ENCODE data around the gene RAI14. TPM values are rescaled to one million over a fixed set of nuclear protein-coding genes. Genes with fewer than 3 reads are reported as not detected.

Gene RAI14
- total and polyA plus RNA-seq, 2 donors from 2014 or later, result 13.2 to 60.3 TPM

- intact Hi-C loops (cut with DNase I), result no loop called here
- Histone ChIP-seq H3K4me3 (ENCODE audit: low read length in 3 of 3) (no peak overlapping the region), H3K9me3 (ENCODE audit: control insufficient read depth in 2 of 3, insufficient read depth in 1 of 3, low read length in 3 of 3) (no peaks in the 10 kb centered on the region), H3K27ac (ENCODE audit: low read depth in 2 of 2, low read length in 2 of 2) (no peak overlapping the region), H3K27me3 (ENCODE audit: control insufficient read depth, insufficient read depth, low read length) (no peaks in the 10 kb centered on the region), H3K9ac (ENCODE audit: low read length in 3 of 3) (no peak overlapping the region), H3K4me1 (ENCODE audit: control insufficient read depth in 2 of 3, insufficient read depth in 2 of 3, low read depth in 1 of 3, low read length in 3 of 3) (no peaks in the 10 kb centered on the region), H3K36me3 (ENCODE audit: control insufficient read depth in 2 of 3, insufficient read depth in 3 of 3, low read length in 3 of 3) (no peaks in the 10 kb centered on the region)
- FAIRE-seq, result no peak
- TF ChIP-seq CTCF (IDR thresholded peaks at IDR 0.05; ENCODE audit: borderline replicate concordance, extremely low read depth, insufficient read depth), result no peak
- no peak for DNase-seq
Measured at GRCh38 chr5:34847552-34847951, 191.4 kb downstream of the RAI14 start.

DNA sequence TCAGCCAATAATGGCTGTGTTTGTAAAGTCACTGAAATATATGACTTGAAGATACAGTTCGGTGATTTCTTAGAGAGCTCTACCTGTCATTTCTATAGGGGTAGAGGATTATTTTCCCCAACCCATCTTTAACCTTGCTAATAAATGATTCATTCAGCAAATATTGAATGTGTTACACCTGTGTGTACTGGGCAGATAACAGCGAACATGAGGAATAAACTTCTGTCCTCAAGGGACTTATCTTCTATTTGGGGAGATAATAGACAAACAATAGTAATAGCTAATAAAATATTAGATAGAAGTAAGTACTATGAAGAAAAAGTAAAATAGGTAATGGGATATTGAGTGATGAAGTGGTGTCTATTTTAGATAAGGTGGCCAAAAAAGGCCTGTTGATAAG lies 192.1 kb downstream of the RAI14 start:
- Histone ChIP-seq H3K4me1 (ENCODE audit: control insufficient read depth in 2 of 3, insufficient read depth in 2 of 3, low read depth in 1 of 3, low read length in 3 of 3) (no peaks in the 10 kb centered on the region), H3K4me3 (ENCODE audit: low read length in 3 of 3) (no peak overlapping the region), H3K36me3 (ENCODE audit: control insufficient read depth in 2 of 3, insufficient read depth in 3 of 3, low read length in 3 of 3) (no peaks in the 10 kb centered on the region), H3K27ac (ENCODE audit: low read depth in 2 of 2, low read length in 2 of 2) (no peak overlapping the region), H3K9ac (ENCODE audit: low read length in 3 of 3) (no peak overlapping the region), H3K9me3 (ENCODE audit: control insufficient read depth in 2 of 3, insufficient read depth in 1 of 3, low read length in 3 of 3) (no peaks in the 10 kb centered on the region), H3K27me3 (ENCODE audit: control insufficient read depth, insufficient read depth, low read length) (no peaks in the 10 kb centered on the region)
- FAIRE-seq, result no peak
- no peak for TF ChIP-seq CTCF (IDR thresholded peaks at IDR 0.05; ENCODE audit: borderline replicate concordance, extremely low read depth, insufficient read depth)
- DNase-seq, result no peak
- intact Hi-C loops (cut with DNase I), result no loop called here

- H3K4me1 ChIP-seq (ENCODE audit: control insufficient read depth in 2 of 3, insufficient read depth in 2 of 3, low read depth in 1 of 3, low read length in 3 of 3), result no peaks in the 10 kb centered on the region
- H3K27ac ChIP-seq (ENCODE audit: low read depth in 2 of 2, low read length in 2 of 2), result no peak overlapping the region
- no peak for FAIRE-seq
- no peak overlapping the region for H3K9ac ChIP-seq (ENCODE audit: low read length in 3 of 3)
- intact Hi-C loops (cut with DNase I), result no loop called here
- TF ChIP-seq CTCF (IDR thresholded peaks at IDR 0.05; ENCODE audit: borderline replicate concordance, extremely low read depth, insufficient read depth), result no peak
- DNase-seq, result no peak
- no peaks in the 10 kb centered on the region for H3K27me3 ChIP-seq (ENCODE audit: control insufficient read depth, insufficient read depth, low read length)
- no peaks in the 10 kb centered on the region for H3K9me3 ChIP-seq (ENCODE audit: control insufficient read depth in 2 of 3, insufficient read depth in 1 of 3, low read length in 3 of 3)
- H3K36me3 ChIP-seq (ENCODE audit: control insufficient read depth in 2 of 3, insufficient read depth in 3 of 3, low read length in 3 of 3), result no peaks in the 10 kb centered on the region
- H3K4me3 ChIP-seq (ENCODE audit: low read length in 3 of 3), result no peak overlapping the region
Measured at GRCh38 chr5:34849253-34849652, 193.1 kb downstream of the RAI14 start.

Data from kidney (tissue), 14 donors.